Thyroid gland (tissue), 4 donors: ENCODE data around the gene ZNF365.

Source experiments
- CTCF ChIP-seq, 6 experiments: fragments of 200-600 bp in 3 of 6; fragments of 450-650 bp in 3 of 6; sonication (generic) in 3 of 6; IDR thresholded peaks; one replicate each; pipeline ENCODE4 v1.5.1; 2016 to 2019; ENCODE audit warnings: antibody characterized with exemption in 6 of 6, mild to moderate bottlenecking in 2 of 6, inconsistent platforms in 1 of 6, moderate library complexity in 1 of 6
- POLR2A ChIP-seq, 2 donors: fragments of 450-650 bp; IDR thresholded peaks; one replicate each; pipeline ENCODE4 v1.6.1; 2017; ENCODE audit warnings: antibody characterized with exemption in 2 of 2, mild to moderate bottlenecking in 2 of 2, moderate library complexity in 1 of 2

- TF ChIP-seq POLR2A (IDR thresholded peaks at IDR 0.05) (no peak), CTCF (IDR thresholded peaks at IDR 0.05) (no peak)
Measured at GRCh38 chr10:62356447-62356846, 17.7 kb upstream of the ZNF365 start.
